Keratinocyte (primary cell): ENCODE results near the gene PNPLA2. TPM values are rescaled to one million over a fixed set of nuclear protein-coding genes. Genes with fewer than 3 reads are reported as not detected.
A peak's percentile ranks its signal among the peaks of the same experiment; 100 is the strongest.

Source experiments
- DNase-seq: peaks from one replicate; pipeline ENCODE4 v3.0.0-alpha.2; 2011; ENCODE audit warnings: low read depth, missing footprints, low spot score
- FAIRE-seq: peaks from 2 replicates; lab custom pipeline; 2011; peaks lifted over from hg19 to GRCh38; lab: Jason Lieb, UNC
- H2AFZ ChIP-seq: 2 replicates; pipeline ENCODE4 v1.6.0; 2012; ENCODE audit warnings: low read length, control low read depth, inconsistent platforms; ENCODE audit not compliant: control insufficient read depth
- H3K27ac ChIP-seq: 2 replicates; pipeline ENCODE4 v1.5.1; 2011; ENCODE audit warnings: low read length; ENCODE audit not compliant: control insufficient read depth, insufficient read depth
- H3K27me3 ChIP-seq: 3 replicates; pipeline ENCODE4 v1.6.0; 2011; ENCODE audit warnings: low read length; ENCODE audit not compliant: control insufficient read depth, insufficient read depth; ENCODE audit errors: extremely low read depth
- H3K36me3 ChIP-seq, 2 experiments: 2 replicates in 1 of 2; 3 replicates in 1 of 2; pipeline ENCODE4 v1.5.1; 2011; ENCODE audit warnings: low read length in 2 of 2, mild to moderate bottlenecking in 1 of 2; ENCODE audit not compliant: control insufficient read depth in 2 of 2, insufficient read depth in 2 of 2; ENCODE audit errors: extremely low read depth in 1 of 2
- H3K4me1 ChIP-seq: 3 replicates; pipeline ENCODE4 v1.5.1; 2011; ENCODE audit warnings: low read length; ENCODE audit not compliant: control insufficient read depth, insufficient read depth; ENCODE audit errors: extremely low read depth
- H3K4me2 ChIP-seq: 3 replicates; pipeline ENCODE4 v1.6.0; 2011; ENCODE audit warnings: low read depth, low read length; ENCODE audit not compliant: control insufficient read depth, insufficient read depth; ENCODE audit errors: extremely low read depth
- H3K4me3 ChIP-seq, 3 experiments: fragments of 200-600 bp in 1 of 3; sonication (generic) in 1 of 3; 2 replicates in 2 of 3; 3 replicates in 1 of 3; pipeline ENCODE4 v1.5.1; 2011 to 2016; ENCODE audit warnings: low read length in 3 of 3, mild to moderate bottlenecking in 3 of 3, control low read depth in 2 of 3, inconsistent platforms in 1 of 3, low read depth in 1 of 3, mixed read lengths in 1 of 3, mixed run types in 1 of 3, moderate library complexity in 1 of 3; ENCODE audit not compliant: control insufficient read depth in 2 of 3, insufficient read depth in 2 of 3; ENCODE audit errors: extremely low read depth in 1 of 3
- H3K79me2 ChIP-seq: 2 replicates; pipeline ENCODE4 v1.6.0; 2012; ENCODE audit warnings: low read length; ENCODE audit not compliant: control insufficient read depth, insufficient read depth
- H3K9ac ChIP-seq: 3 replicates; pipeline ENCODE4 v1.6.0; 2011; ENCODE audit warnings: low read length; ENCODE audit not compliant: control insufficient read depth, insufficient read depth; ENCODE audit errors: extremely low read depth
- H3K9me1 ChIP-seq: 3 replicates; pipeline ENCODE4 v1.6.0; 2011; ENCODE audit warnings: low read length; ENCODE audit not compliant: control insufficient read depth, insufficient read depth; ENCODE audit errors: extremely low read depth
- H3K9me3 ChIP-seq: 2 replicates; pipeline ENCODE4 v1.5.1; 2012; ENCODE audit warnings: low read depth, low read length; ENCODE audit not compliant: control insufficient read depth
- H4K20me1 ChIP-seq: 3 replicates; pipeline ENCODE4 v1.6.0; 2011; ENCODE audit warnings: low read length; ENCODE audit not compliant: control insufficient read depth, insufficient read depth; ENCODE audit errors: extremely low read depth
- CTCF ChIP-seq, 3 experiments: IDR thresholded peaks in 1 of 3; conservative IDR thresholded peaks in 1 of 3; optimal IDR thresholded peaks in 1 of 3; 2 replicates in 2 of 3; 3 replicates in 1 of 3; pipeline versions ENCODE3 to v1.5.1; 2011; ENCODE audit warnings: low read length in 3 of 3, mild to moderate bottlenecking in 3 of 3, moderate library complexity in 2 of 3, control low read depth in 1 of 3, inconsistent platforms in 1 of 3; ENCODE audit not compliant: insufficient read depth in 2 of 3; ENCODE audit errors: extremely low read depth in 1 of 3
- EZH2 ChIP-seq: IDR thresholded peaks from one replicate; pipeline ENCODE4 v1.6.1; 2012; ENCODE audit warnings: inconsistent platforms, mild to moderate bottlenecking, low read length, moderate library complexity
- dilution Hi-C: fragments of 300-500 bp; cut with MboI; formaldehyde crosslinking; loops from one replicate; pipeline ENCODE4 v1.7.0; 2020; ENCODE audit warnings: low sequenced_read_pairs; ENCODE audit not compliant: extremely low pct_ligation_motif_present
- polyA plus RNA-seq, 5 experiments: library from polyadenylated mRNA; depleted of rRNA in 3 of 5; stranded (reverse) in 3 of 5; stranded (forward) in 1 of 5; unstranded in 1 of 5; fragments of >200 nt; gene quantifications; 1 replicate in 1 of 5; 2 replicates in 3 of 5; 3 replicates in 1 of 5; pipeline versions ENCODE4 v1.2.1 to v1.2.3, GENCODE V29; 2011 to 2012; ENCODE audit warnings: missing spikeins in 2 of 5, low read depth in 1 of 5, low replicate concordance in 1 of 5

The PNPLA2 gene
- polyA plus RNA-seq, 1 donor (not counting 4 experiments of a cell fraction or from before 2014, with no cell fraction given) = 5.3 TPM

GRCh38 chr11:827146-827896 lies 8.6 kb downstream of the PNPLA2 start:
- no peak for DNase-seq
- no peak for TF ChIP-seq CTCF (optimal IDR thresholded peaks at IDR 0.05 in 1 of 3, IDR thresholded peaks at IDR 0.05 in 1 of 3, conservative IDR thresholded peaks at IDR 0.05 in 1 of 3; ENCODE audit: extremely low read depth in 1 of 3, insufficient read depth in 2 of 3, low read length in 3 of 3)
- TF ChIP-seq EZH2 = peak; percentile 23
- Histone ChIP-seq H3K4me3 (peak overlapping the region in 2 of 3 experiments; percentile 29 to 34), H3K9me3 (no peaks in the 10 kb centered on the region), H3K4me2 (peak overlapping the region; percentile 60), H3K9me1 (no peaks in the 10 kb centered on the region), H3K27ac (no peak overlapping the region), H3K27me3 (peaks cover 50% of the 10 kb centered on the region), H3K36me3 (peaks cover 0 to 6% of the 10 kb centered on the region in 2 experiments), H2AFZ (no peak overlapping the region), H4K20me1 (no peaks in the 10 kb centered on the region), H3K9ac (no peak overlapping the region), H3K4me1 (peaks cover 29% of the 10 kb centered on the region), H3K79me2 (no peaks in the 10 kb centered on the region)
- dilution Hi-C loops = no loop called here
- no peak for FAIRE-seq

- peaks cover 50% of the 10 kb centered on the region for H3K27me3 ChIP-seq
- H3K4me1 ChIP-seq = peaks cover 32% of the 10 kb centered on the region
- no peak within 1 kb of the TSS for H3K27ac ChIP-seq
- H3K4me2 ChIP-seq = peak within 1 kb of the TSS; percentile 60
- TF ChIP-seq EZH2 = peak; percentile 9
- no peak for TF ChIP-seq CTCF (optimal IDR thresholded peaks at IDR 0.05 in 1 of 3, IDR thresholded peaks at IDR 0.05 in 1 of 3, conservative IDR thresholded peaks at IDR 0.05 in 1 of 3; ENCODE audit: extremely low read depth in 1 of 3, insufficient read depth in 2 of 3, low read length in 3 of 3)
- no peaks in the 10 kb centered on the region for H3K9me1 ChIP-seq
- H3K9ac ChIP-seq = no peak within 1 kb of the TSS
- H2AFZ ChIP-seq = no peak within 1 kb of the TSS
- DNase-seq = no peak
- H3K9me3 ChIP-seq = no peaks in the 10 kb centered on the region
- no peaks in the 10 kb centered on the region for H3K79me2 ChIP-seq
- no peak for FAIRE-seq
- H4K20me1 ChIP-seq = no peaks in the 10 kb centered on the region
- peaks cover 0 to 4% of the 10 kb centered on the region in 2 experiments for H3K36me3 ChIP-seq
- peak within 1 kb of the TSS in 2 of 3 experiments; percentile 29 to 34 for H3K4me3 ChIP-seq
- dilution Hi-C loops = no loop called here
These were observed 9.1 kb downstream of the PNPLA2 start, which contains the start of gene CRACR2B for GRCh38 chr11:827897-828192. TSS of gene CRACR2B (plus strand) at chr11:827919. CDS start at chr11:828608, 689 bp downstream.
